Hepatocyte (in vitro differentiated cells): Measurements from ENCODE around the gene ARHGAP22. TPM values are rescaled to one million over a fixed set of nuclear protein-coding genes. Genes with fewer than 3 reads are reported as not detected.

Source experiments
- DNase-seq: peaks from one replicate; pipeline ENCODE4 v3.0.0-alpha.2; 2016; ENCODE audit warnings: low spot score
- H2AFZ ChIP-seq: fragments of 200-600 bp; sonication (generic); 2 replicates; pipeline ENCODE4 v1.6.0; 2016; ENCODE audit warnings: antibody characterized with exemption, mild to moderate bottlenecking
- H3K27ac ChIP-seq: fragments of 200-600 bp; sonication (generic); 2 replicates; pipeline ENCODE4 v1.5.1; 2016; ENCODE audit warnings: mild to moderate bottlenecking
- H3K27me3 ChIP-seq: fragments of 200-600 bp; sonication (generic); 2 replicates; pipeline ENCODE4 v1.6.1; 2016
- H3K36me3 ChIP-seq: fragments of 200-600 bp; sonication (generic); replicated peaks from 2 replicates; pipeline ENCODE4 v1.5.1; 2016; ENCODE audit warnings: low read depth; ENCODE audit not compliant: insufficient read depth
- H3K4me1 ChIP-seq: fragments of 200-600 bp; sonication (generic); 2 replicates; pipeline ENCODE4 v1.5.1; 2016; ENCODE audit warnings: mild to moderate bottlenecking, moderate library complexity; ENCODE audit not compliant: insufficient read depth
- H3K4me2 ChIP-seq: fragments of 200-600 bp; sonication (generic); 2 replicates; pipeline ENCODE4 v1.6.0; 2016
- H3K4me3 ChIP-seq: fragments of 200-600 bp; sonication (generic); 2 replicates; pipeline ENCODE4 v1.5.1; 2016; ENCODE audit warnings: mild to moderate bottlenecking
- H3K79me2 ChIP-seq: fragments of 200-600 bp; sonication (generic); 2 replicates; pipeline ENCODE4 v1.6.0; 2017; ENCODE audit warnings: mild to moderate bottlenecking
- H3K9me2 ChIP-seq: fragments of 200-600 bp; sonication (generic); replicated peaks from 2 replicates; pipeline ENCODE4 v1.6.0; 2017; ENCODE audit warnings: mild to moderate bottlenecking; ENCODE audit not compliant: insufficient read depth
- H3K9me3 ChIP-seq: fragments of 200-600 bp; sonication (generic); 2 replicates; pipeline ENCODE4 v1.5.1; 2016; ENCODE audit warnings: low read depth, mild to moderate bottlenecking
- H4K20me1 ChIP-seq: fragments of 200-600 bp; sonication (generic); 2 replicates; pipeline ENCODE4 v1.6.0; 2016; ENCODE audit warnings: mild to moderate bottlenecking; ENCODE audit not compliant: insufficient read depth, poor library complexity, severe bottlenecking
- CTCF ChIP-seq: fragments of 200-600 bp; sonication (generic); IDR thresholded peaks from 2 replicates; pipeline ENCODE4 v1.5.1; 2016; ENCODE audit warnings: antibody characterized with exemption, mild to moderate bottlenecking; ENCODE audit not compliant: poor library complexity
- EZH2 ChIP-seq: fragments of 200-600 bp; sonication (generic); IDR thresholded peaks from 2 replicates; pipeline ENCODE4 v1.6.1; 2016; ENCODE audit warnings: antibody characterized with exemption, mild to moderate bottlenecking, borderline replicate concordance
- EZH2phosphoT487 ChIP-seq: fragments of 200-600 bp; sonication (generic); IDR thresholded peaks from one replicate; pipeline ENCODE4 v1.6.1; 2018; ENCODE audit warnings: antibody characterized with exemption, mild to moderate bottlenecking, low read depth, moderate library complexity; ENCODE audit not compliant: unreplicated experiment, severe bottlenecking
- WGBS: methylation state at CpG from one replicate; pipeline ENCODE4 v1.1.6; 2016; ENCODE audit warnings: low lambda C conversion rate; ENCODE audit errors: missing lambda C conversion rate; 5-methylcytosine and 5-hydroxymethylcytosine counted together
- polyA plus RNA-seq: library from polyadenylated mRNA; unstranded; fragments of >200 nt; fragmentation: Nextera tagmentation; extraction: Ambion mirVana; gene quantifications from 2 replicates; pipeline ENCODE4 v1.2.1, GENCODE V29; 2016
- total RNA-seq: library from RNA; depleted of rRNA; stranded (reverse); fragments of >200 nt; gene quantifications from 2 replicates; pipeline ENCODE4 v1.2.3, GENCODE V29; 2014

The ARHGAP22 gene
- total and polyA plus RNA-seq, 2 experiments from 2014 or later: 1.7 to 1.8 TPM

GRCh38 chr10:48582970-48583369, 21.9 kb downstream of the ARHGAP22 start:
- H3K9me3 ChIP-seq: no peaks in the 10 kb centered on the region
- no peaks in the 10 kb centered on the region for H4K20me1 ChIP-seq
- 96% methylated on average over 10 of the region's 10 CpGs for WGBS
- no peaks in the 10 kb centered on the region for H3K36me3 ChIP-seq
- H3K27me3 ChIP-seq: no peaks in the 10 kb centered on the region
- H3K4me3 ChIP-seq: no peak overlapping the region
- DNase-seq: no peak
- no peaks in the 10 kb centered on the region for H3K79me2 ChIP-seq
- no peak overlapping the region for H3K27ac ChIP-seq
- no peak overlapping the region for H3K4me2 ChIP-seq
- no peaks in the 10 kb centered on the region for H3K4me1 ChIP-seq
- H3K9me2 ChIP-seq: no peaks in the 10 kb centered on the region
- TF ChIP-seq EZH2: no peak
- TF ChIP-seq EZH2phosphoT487: no peak
- no peak for TF ChIP-seq CTCF
- H2AFZ ChIP-seq: no peak overlapping the region

GRCh38 chr10:48580236-48580635, 24.6 kb downstream of the ARHGAP22 start:
- Histone ChIP-seq H3K79me2 (no peaks in the 10 kb centered on the region), H3K4me1 (no peaks in the 10 kb centered on the region), H3K27me3 (no peaks in the 10 kb centered on the region), H3K27ac (no peak overlapping the region), H3K9me3 (no peaks in the 10 kb centered on the region), H3K4me2 (no peak overlapping the region), H4K20me1 (no peaks in the 10 kb centered on the region), H3K9me2 (no peaks in the 10 kb centered on the region), H2AFZ (no peak overlapping the region), H3K36me3 (no peaks in the 10 kb centered on the region), H3K4me3 (no peak overlapping the region)
- 80% methylated on average over 5 of the region's 5 CpGs for WGBS
- DNase-seq: no peak
- TF ChIP-seq EZH2phosphoT487 (no peak), CTCF (no peak), EZH2 (no peak)

- Histone ChIP-seq H2AFZ (no peak overlapping the region), H3K4me3 (no peak overlapping the region), H3K9me3 (no peaks in the 10 kb centered on the region), H3K79me2 (no peaks in the 10 kb centered on the region), H3K36me3 (no peaks in the 10 kb centered on the region), H3K27ac (peak overlapping the region; percentile 1), H4K20me1 (no peaks in the 10 kb centered on the region), H3K9me2 (no peaks in the 10 kb centered on the region), H3K4me2 (peak overlapping the region; percentile 31), H3K27me3 (no peaks in the 10 kb centered on the region), H3K4me1 (no peaks in the 10 kb centered on the region)
- TF ChIP-seq CTCF: no peak
- TF ChIP-seq EZH2phosphoT487: no peak
- no peak for TF ChIP-seq EZH2
- 43% methylated on average over 8 of the region's 8 CpGs for WGBS
- DNase-seq: peak; percentile 32
Measured at GRCh38 chr10:48579251-48579960, 25.5 kb downstream of the ARHGAP22 start.

- no peaks in the 10 kb centered on the region for H3K79me2 ChIP-seq
- TF ChIP-seq CTCF: no peak
- no peak for TF ChIP-seq EZH2
- no peak for TF ChIP-seq EZH2phosphoT487
- no peak overlapping the region for H3K27ac ChIP-seq
- H3K36me3 ChIP-seq: no peaks in the 10 kb centered on the region
- no peaks in the 10 kb centered on the region for H4K20me1 ChIP-seq
- H3K4me3 ChIP-seq: no peak overlapping the region
- no peaks in the 10 kb centered on the region for H3K4me1 ChIP-seq
- 80% methylated on average over 5 of the region's 5 CpGs for WGBS
- no peaks in the 10 kb centered on the region for H3K9me3 ChIP-seq
- DNase-seq: no peak
- H3K9me2 ChIP-seq: no peaks in the 10 kb centered on the region
- no peak overlapping the region for H2AFZ ChIP-seq
- H3K27me3 ChIP-seq: no peaks in the 10 kb centered on the region
- no peak overlapping the region for H3K4me2 ChIP-seq
Measured at GRCh38 chr10:48577158-48577557, 27.7 kb downstream of the ARHGAP22 start.
